A549 (cell line): ENCODE measurements around the gene DCTD. TPM values are rescaled to one million over a fixed set of nuclear protein-coding genes. Genes with fewer than 3 reads are reported as not detected.

ENCODE experiments used
- ATAC-seq, 2 experiments: fragments of 200-7000 bp in 1 of 2; fragments of >200 bp in 1 of 2; cut with Nextera tagmentation in 1 of 2; cut with Tn5 transposase in 1 of 2; 3 replicates each; pipeline versions ENCODE4 v1.8.0 to v1.9.1; 2018 to 2020; ENCODE audit warnings: mild to moderate bottlenecking in 1 of 2, moderate library complexity in 1 of 2
- CTCF ChIA-PET: fragments of 300-600 bp; sonication (Branson Sonifier 250); formaldehyde crosslinking; extraction: SDS; loops from one replicate; lab custom pipeline; 2021; ENCODE audit warnings: antibody characterized with exemption, inconsistent platforms; lab: Yijun Ruan, JAX
- POLR2A ChIA-PET: fragments of 350-600 bp; formaldehyde crosslinking; extraction: SDS; loops from one replicate; lab custom pipeline; 2021; ENCODE audit warnings: antibody characterized with exemption, inconsistent platforms; lab: Yijun Ruan, JAX
- DNase-seq, 2 experiments: peaks; one replicate each; pipeline versions ENCODE4 v3.0.0 to v3.0.0-alpha.2; 2011 to 2016; ENCODE audit warnings: low read depth in 1 of 2, low spot score in 1 of 2
- FAIRE-seq: peaks from 2 replicates; lab custom pipeline; 2011; peaks lifted over from hg19 to GRCh38; lab: Jason Lieb, UNC
- H3K27ac ChIP-seq, 2 experiments: fragments of >200 bp; sonication (Bioruptor Twin); formaldehyde crosslinking; 3 replicates each; pipeline ENCODE4 v1.5.1; 2016 to 2017
- H3K4me1 ChIP-seq: fragments of >200 bp; sonication (Bioruptor Twin); formaldehyde crosslinking; 3 replicates; pipeline ENCODE4 v1.6.1; 2016
- H3K4me2 ChIP-seq: fragments of >200 bp; sonication (Bioruptor Twin); formaldehyde crosslinking; 3 replicates; pipeline ENCODE4 v1.6.1; 2016
- H3K4me3 ChIP-seq: fragments of >200 bp; sonication (Bioruptor Twin); formaldehyde crosslinking; 3 replicates; pipeline ENCODE4 v1.5.1; 2016
- H3K9me3 ChIP-seq: fragments of >200 bp; sonication (Bioruptor Twin); formaldehyde crosslinking; 3 replicates; pipeline ENCODE4 v1.6.1; 2016
- BHLHE40 ChIP-seq: IDR thresholded peaks from 2 replicates; pipeline ENCODE4 v1.6.1; 2012; ENCODE audit warnings: low read depth, low read length, inconsistent platforms
- CBX2 ChIP-seq: fragments of 200-600 bp; sonication (generic); IDR thresholded peaks from 2 replicates; pipeline ENCODE4 v1.6.1; 2016; ENCODE audit warnings: low read depth, mild to moderate bottlenecking, borderline replicate concordance
- CHD2 ChIP-seq: fragments of 150-350 bp; IDR thresholded peaks from 2 replicates; pipeline ENCODE4 v1.6.1; 2014; ENCODE audit warnings: low read length; ENCODE audit not compliant: partially characterized antibody
- CTCF ChIP-seq: fragments of >200 bp; sonication (Bioruptor Twin); formaldehyde crosslinking; IDR thresholded peaks from 3 replicates; pipeline ENCODE4 v1.5.1; 2016
- ESRRA ChIP-seq: fragments of 150-350 bp; IDR thresholded peaks from 2 replicates; pipeline ENCODE4 v1.6.1; 2014; ENCODE audit warnings: mild to moderate bottlenecking, low read length, borderline replicate concordance
- FOSB ChIP-seq: fragments of 250-450 bp; sonication (Bioruptor Pico); IDR thresholded peaks from 2 replicates; pipeline ENCODE4 v1.5.0; 2020; ENCODE audit warnings: mild to moderate bottlenecking, moderate library complexity
- GATA3 ChIP-seq: IDR thresholded peaks from 2 replicates; pipeline ENCODE4 v1.6.1; 2012; ENCODE audit warnings: borderline replicate concordance
- HDAC2 ChIP-seq: fragments of 200-600 bp; sonication (generic); IDR thresholded peaks from 2 replicates; pipeline ENCODE4 v1.6.1; 2016
- HES2 ChIP-seq: fragments of >200 bp; sonication (Bioruptor Twin); formaldehyde crosslinking; IDR thresholded peaks from 2 replicates; pipeline ENCODE4 v1.6.1; 2016
- HOXA7 ChIP-seq: fragments of 250-450 bp; sonication (Bioruptor Pico); IDR thresholded peaks from 2 replicates; pipeline ENCODE4 v1.5.0; 2020; ENCODE audit warnings: mild to moderate bottlenecking, moderate library complexity
- HOXB13 ChIP-seq: fragments of 250-450 bp; sonication (Bioruptor Pico); IDR thresholded peaks from 2 replicates; pipeline ENCODE4 v1.5.0; 2020; ENCODE audit warnings: low read depth, mild to moderate bottlenecking, moderate library complexity
- HOXB5 ChIP-seq: fragments of 250-450 bp; sonication (Bioruptor Pico); IDR thresholded peaks from 2 replicates; pipeline ENCODE4 v1.5.0; 2020; ENCODE audit warnings: mild to moderate bottlenecking, moderate library complexity
- JUN ChIP-seq, 2 experiments: fragments of >200 bp; sonication (Bioruptor Twin); formaldehyde crosslinking; IDR thresholded peaks; 2 replicates in 1 of 2; 3 replicates in 1 of 2; pipeline ENCODE4 v1.6.1; 2016 to 2017
- JUNB ChIP-seq: fragments of >200 bp; sonication (Bioruptor Twin); formaldehyde crosslinking; IDR thresholded peaks from 2 replicates; pipeline ENCODE4 v1.6.1; 2016
- KDM1A ChIP-seq: fragments of 200-600 bp; sonication (generic); IDR thresholded peaks from 2 replicates; pipeline ENCODE4 v1.6.1; 2016; ENCODE audit warnings: low read depth, mild to moderate bottlenecking
- MYC ChIP-seq: IDR thresholded peaks from 2 replicates; pipeline ENCODE4 v1.6.1; 2012; ENCODE audit warnings: mild to moderate bottlenecking, inconsistent platforms, low read length, improper control_type of control experiment, borderline replicate concordance
- NPAS2 ChIP-seq: fragments of 250-450 bp; sonication (Bioruptor Pico); IDR thresholded peaks from 2 replicates; pipeline ENCODE4 v1.8.0; 2022; ENCODE audit warnings: mild to moderate bottlenecking, moderate library complexity, borderline replicate concordance
- NR3C1 ChIP-seq: fragments of >200 bp; sonication (Bioruptor Twin); formaldehyde crosslinking; IDR thresholded peaks from 3 replicates; pipeline ENCODE4 v1.6.1; 2017
- PBX3 ChIP-seq: IDR thresholded peaks from 2 replicates; pipeline ENCODE4 v1.6.1; 2012
- PHF8 ChIP-seq: fragments of 200-600 bp; sonication (generic); IDR thresholded peaks from 2 replicates; pipeline ENCODE4 v1.6.1; 2016; ENCODE audit warnings: low read depth, mild to moderate bottlenecking, antibody characterized with exemption, moderate library complexity, borderline replicate concordance
- POLR2AphosphoS2 ChIP-seq: conservative IDR thresholded peaks from 2 replicates; pipeline ENCODE4 v1.6.1; 2012; ENCODE audit warnings: low read length, improper control_type of control experiment, inconsistent platforms
- RNF2 ChIP-seq: fragments of 200-600 bp; sonication (generic); IDR thresholded peaks from 2 replicates; pipeline ENCODE4 v1.6.1; 2016; ENCODE audit warnings: low read depth, mild to moderate bottlenecking, antibody characterized with exemption, moderate library complexity, borderline replicate concordance
- WGBS: methylation state at CpG from one replicate; pipeline ENCODE4 v1.1.6; 2017; ENCODE audit errors: missing lambda C conversion rate; 5-methylcytosine and 5-hydroxymethylcytosine counted together
- polyA plus RNA-seq, 4 experiments: library from polyadenylated mRNA; depleted of rRNA in 3 of 4; stranded (reverse); fragments of >200 nt; fragmentation: RNase III in 1 of 4; extraction: RNeasy Plus Mini Kit Qiagen cat#74134 plus additional on column Dnase treatment in 1 of 4; gene quantifications; 2 replicates in 3 of 4; 3 replicates in 1 of 4; pipeline ENCODE4 v1.2.3, GENCODE V29; 2011 to 2017
- TF ChIP-seq, protein P1 (sequence below): IDR thresholded peaks from 2 replicates; pipeline ENCODE4 v1.6.1; 2012; ENCODE audit warnings: low read depth, borderline replicate concordance
- TF ChIP-seq, protein P2 (sequence below): fragments of >200 bp; sonication (Bioruptor Twin); formaldehyde crosslinking; IDR thresholded peaks from 3 replicates; pipeline ENCODE4 v1.6.1; 2016

The DCTD gene
- polyA plus RNA-seq, 2 of the 4 experiments (the other 2 are of a cell fraction): 74.4 to 112 TPM

DNA sequence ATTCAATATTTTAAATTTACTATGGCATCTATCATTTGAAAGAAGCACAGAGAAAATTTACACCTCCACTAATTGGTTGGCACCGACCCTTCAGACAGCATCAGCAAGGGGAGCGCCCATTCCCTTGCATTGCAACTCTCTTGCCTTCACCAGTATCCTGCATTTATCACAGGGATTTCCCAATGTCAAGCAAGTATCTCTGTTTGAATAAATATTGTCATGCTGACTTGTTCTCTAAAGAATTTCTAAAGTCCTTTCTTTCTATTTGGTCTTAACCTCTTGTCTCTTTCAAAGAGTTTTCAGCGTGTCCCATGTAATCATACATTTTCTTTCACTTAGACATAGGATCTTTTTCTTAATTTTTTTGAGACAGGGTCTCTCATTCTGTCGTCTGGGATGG lies 10.4 kb downstream of the DCTD start:
- H3K27ac ChIP-seq: no peak overlapping the region
- WGBS: 94% methylated on average over 4 of the region's 4 CpGs
- no peaks in the 10 kb centered on the region for H3K9me3 ChIP-seq
- no peaks in the 10 kb centered on the region for H3K4me1 ChIP-seq
- ChIA-PET POLR2A (no interaction called here), CTCF (interaction anchor here (1.5 kb wide), 1 partner anchor 19 kb away, joined by 4 read pairs; no protein-coding TSS in a partner anchor)
- ATAC-seq (no peak), FAIRE-seq (no peak), DNase-seq (no peak)
- H3K4me3 ChIP-seq: no peak overlapping the region
- H3K4me2 ChIP-seq: no peak overlapping the region
- no peak for TF ChIP-seq BHLHE40
- no peak for TF ChIP-seq NPAS2 (CRISPR knock-in tag)
- TF ChIP-seq HES2: no peak
- no peak for TF ChIP-seq HDAC2
- TF ChIP-seq PBX3: no peak
- TF ChIP-seq, protein P1, sequence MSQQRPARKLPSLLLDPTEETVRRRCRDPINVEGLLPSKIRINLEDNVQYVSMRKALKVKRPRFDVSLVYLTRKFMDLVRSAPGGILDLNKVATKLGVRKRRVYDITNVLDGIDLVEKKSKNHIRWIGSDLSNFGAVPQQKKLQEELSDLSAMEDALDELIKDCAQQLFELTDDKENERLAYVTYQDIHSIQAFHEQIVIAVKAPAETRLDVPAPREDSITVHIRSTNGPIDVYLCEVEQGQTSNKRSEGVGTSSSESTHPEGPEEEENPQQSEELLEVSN: no peak
- no peak for TF ChIP-seq HOXA7
- TF ChIP-seq, protein P2, sequence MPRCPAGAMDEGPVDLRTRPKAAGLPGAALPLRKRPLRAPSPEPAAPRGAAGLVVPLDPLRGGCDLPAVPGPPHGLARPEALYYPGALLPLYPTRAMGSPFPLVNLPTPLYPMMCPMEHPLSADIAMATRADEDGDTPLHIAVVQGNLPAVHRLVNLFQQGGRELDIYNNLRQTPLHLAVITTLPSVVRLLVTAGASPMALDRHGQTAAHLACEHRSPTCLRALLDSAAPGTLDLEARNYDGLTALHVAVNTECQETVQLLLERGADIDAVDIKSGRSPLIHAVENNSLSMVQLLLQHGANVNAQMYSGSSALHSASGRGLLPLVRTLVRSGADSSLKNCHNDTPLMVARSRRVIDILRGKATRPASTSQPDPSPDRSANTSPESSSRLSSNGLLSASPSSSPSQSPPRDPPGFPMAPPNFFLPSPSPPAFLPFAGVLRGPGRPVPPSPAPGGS: no peak
- no peak for TF ChIP-seq HOXB13 (CRISPR knock-in tag)

- POLR2A ChIA-PET: no interaction called here
- no peak overlapping the region for H3K4me2 ChIP-seq
- TF ChIP-seq NR3C1 (no peak), HOXA7 (no peak), HDAC2 (no peak), HOXB13 (CRISPR knock-in tag) (no peak), HOXB5 (CRISPR knock-in tag) (no peak), NPAS2 (CRISPR knock-in tag) (no peak), CBX2 (no peak), KDM1A (no peak), GATA3 (no peak), ESRRA (no peak)
- TF ChIP-seq, all 56 proteins: peak for 0
- FAIRE-seq (no peak), DNase-seq (no peak), ATAC-seq (no peak)
- 90% methylated on average over 10 of the region's 10 CpGs for WGBS
- no peaks in the 10 kb centered on the region for H3K9me3 ChIP-seq
- CTCF ChIA-PET: interaction anchor here (1.8 kb wide), 1 partner anchor 20 kb away, joined by 7 read pairs; no protein-coding TSS in a partner anchor
- no peak overlapping the region for H3K27ac ChIP-seq
- no peak overlapping the region for H3K4me3 ChIP-seq
- H3K4me1 ChIP-seq: no peaks in the 10 kb centered on the region
Observed at GRCh38 chr4:182905038-182905437, 12.1 kb downstream of the DCTD start.

GRCh38 chr4:182904211-182904761 lies 12.9 kb downstream of the DCTD start:
- TF ChIP-seq FOSB (CRISPR knock-in tag): no peak
- TF ChIP-seq POLR2AphosphoS2: no peak
- no peak for TF ChIP-seq CHD2
- TF ChIP-seq HDAC2: no peak
- no peak for TF ChIP-seq MYC
- no peak for TF ChIP-seq ESRRA
- TF ChIP-seq CBX2: no peak
- TF ChIP-seq PHF8: no peak
- TF ChIP-seq JUNB: no peak
- no peak for TF ChIP-seq CTCF
- TF ChIP-seq RNF2: no peak
- no peak for TF ChIP-seq JUN (IDR thresholded peaks at IDR 0.05)
- FAIRE-seq (no peak), ATAC-seq (no peak), DNase-seq (no peak)
- no peak overlapping the region for H3K4me3 ChIP-seq
- no peaks in the 10 kb centered on the region for H3K4me1 ChIP-seq
- no peaks in the 10 kb centered on the region for H3K9me3 ChIP-seq
- ChIA-PET CTCF (interaction anchor here (1.8 kb wide), 1 partner anchor 21 kb away, joined by 7 read pairs; no protein-coding TSS in a partner anchor), POLR2A (no interaction called here)
- H3K4me2 ChIP-seq: no peak overlapping the region
- H3K27ac ChIP-seq: no peak overlapping the region
- WGBS: 86% methylated on average over 12 of the region's 12 CpGs
